ENCODE results near the gene CHST15. TPM values are rescaled to one million over a fixed set of nuclear protein-coding genes. Genes with fewer than 3 reads are reported as not detected.

CHST15 gene
- total and polyA plus RNA-seq, 4 donors: 2.9 to 16.5 (median 6.4) TPM

- TF ChIP-seq, protein P1, sequence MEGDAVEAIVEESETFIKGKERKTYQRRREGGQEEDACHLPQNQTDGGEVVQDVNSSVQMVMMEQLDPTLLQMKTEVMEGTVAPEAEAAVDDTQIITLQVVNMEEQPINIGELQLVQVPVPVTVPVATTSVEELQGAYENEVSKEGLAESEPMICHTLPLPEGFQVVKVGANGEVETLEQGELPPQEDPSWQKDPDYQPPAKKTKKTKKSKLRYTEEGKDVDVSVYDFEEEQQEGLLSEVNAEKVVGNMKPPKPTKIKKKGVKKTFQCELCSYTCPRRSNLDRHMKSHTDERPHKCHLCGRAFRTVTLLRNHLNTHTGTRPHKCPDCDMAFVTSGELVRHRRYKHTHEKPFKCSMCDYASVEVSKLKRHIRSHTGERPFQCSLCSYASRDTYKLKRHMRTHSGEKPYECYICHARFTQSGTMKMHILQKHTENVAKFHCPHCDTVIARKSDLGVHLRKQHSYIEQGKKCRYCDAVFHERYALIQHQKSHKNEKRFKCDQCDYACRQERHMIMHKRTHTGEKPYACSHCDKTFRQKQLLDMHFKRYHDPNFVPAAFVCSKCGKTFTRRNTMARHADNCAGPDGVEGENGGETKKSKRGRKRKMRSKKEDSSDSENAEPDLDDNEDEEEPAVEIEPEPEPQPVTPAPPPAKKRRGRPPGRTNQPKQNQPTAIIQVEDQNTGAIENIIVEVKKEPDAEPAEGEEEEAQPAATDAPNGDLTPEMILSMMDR (IDR thresholded peaks at IDR 0.05; ENCODE audit: low read depth, low read length, missing input control): no peak
- TF ChIP-seq, protein P2, sequence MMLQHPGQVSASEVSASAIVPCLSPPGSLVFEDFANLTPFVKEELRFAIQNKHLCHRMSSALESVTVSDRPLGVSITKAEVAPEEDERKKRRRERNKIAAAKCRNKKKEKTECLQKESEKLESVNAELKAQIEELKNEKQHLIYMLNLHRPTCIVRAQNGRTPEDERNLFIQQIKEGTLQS (IDR thresholded peaks at IDR 0.05): no peak
- TF ChIP-seq NR2F2 (IDR thresholded peaks at IDR 0.05) (no peak), EGR1 (IDR thresholded peaks at IDR 0.05; ENCODE audit: low read depth in 2 of 2) (no peak), FOXA1 (IDR thresholded peaks at IDR 0.05) (no peak)
Measured at GRCh38 chr10:124134251-124134893, 41.0 kb upstream of the CHST15 start (continued).

DNA sequence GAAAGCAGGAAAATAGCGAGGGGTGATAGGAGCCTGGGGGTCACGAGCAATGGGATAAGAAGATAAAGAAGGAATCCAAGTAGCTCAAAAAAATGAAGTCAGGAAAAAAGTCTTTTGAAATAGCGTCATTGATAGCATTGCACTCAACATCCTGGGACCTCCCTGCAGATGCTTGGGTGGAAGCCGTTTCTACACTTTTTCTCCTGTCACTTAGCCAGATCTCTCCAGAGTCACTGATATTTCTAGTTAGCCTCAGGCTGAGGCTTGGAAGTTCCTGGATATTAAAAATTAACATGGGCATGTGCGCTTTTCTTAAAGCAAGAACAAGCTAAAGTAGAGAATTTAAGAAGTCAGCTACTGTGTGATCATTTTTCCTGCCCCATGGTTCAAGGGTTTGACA lies 39.5 kb upstream of the CHST15 start:
- Histone ChIP-seq H3K9me3 (ENCODE audit: control insufficient read depth in 4 of 4, low read length in 3 of 4) (no peaks in the 10 kb centered on the region), H3K4me1 (ENCODE audit: control insufficient read depth in 4 of 4, insufficient read depth in 4 of 4, low read length in 3 of 4) (no peaks in the 10 kb centered on the region), H3K4me3 (ENCODE audit: low read depth in 1 of 3, low read length in 3 of 3) (no peak overlapping the region), H3K9ac (ENCODE audit: low read depth in 1 of 2, low read length in 2 of 2) (no peak overlapping the region), H3K27ac (ENCODE audit: low read depth in 1 of 2, low read length in 2 of 2) (no peak overlapping the region), H3K36me3 (ENCODE audit: control insufficient read depth in 4 of 4, insufficient read depth in 3 of 4, low read depth in 1 of 4, low read length in 3 of 4) (no peaks in the 10 kb centered on the region), H3K27me3 (ENCODE audit: control insufficient read depth in 4 of 4, insufficient read depth in 4 of 4, low read length in 3 of 4) (no peaks in the 10 kb centered on the region)
- TF ChIP-seq TAF1 (conservative IDR thresholded peaks at IDR 0.05) (no peak), EGR1 (IDR thresholded peaks at IDR 0.05; ENCODE audit: low read depth in 2 of 2) (no peak), HNF4A (conservative IDR thresholded peaks at IDR 0.05) (no peak), GABPA (IDR thresholded peaks at IDR 0.05 in 1 of 2, conservative IDR thresholded peaks at IDR 0.05 in 1 of 2) (no peak), RAD21 (IDR thresholded peaks at IDR 0.05) (no peak), HNF4G (IDR thresholded peaks at IDR 0.05) (no peak), RXRA (IDR thresholded peaks at IDR 0.05) (no peak), FOXA1 (IDR thresholded peaks at IDR 0.05) (no peak), SP1 (IDR thresholded peaks at IDR 0.05) (no peak), YY1 (IDR thresholded peaks at IDR 0.05) (no peak), FOXA2 (IDR thresholded peaks at IDR 0.05) (no peak)
- TF ChIP-seq, protein P3, sequence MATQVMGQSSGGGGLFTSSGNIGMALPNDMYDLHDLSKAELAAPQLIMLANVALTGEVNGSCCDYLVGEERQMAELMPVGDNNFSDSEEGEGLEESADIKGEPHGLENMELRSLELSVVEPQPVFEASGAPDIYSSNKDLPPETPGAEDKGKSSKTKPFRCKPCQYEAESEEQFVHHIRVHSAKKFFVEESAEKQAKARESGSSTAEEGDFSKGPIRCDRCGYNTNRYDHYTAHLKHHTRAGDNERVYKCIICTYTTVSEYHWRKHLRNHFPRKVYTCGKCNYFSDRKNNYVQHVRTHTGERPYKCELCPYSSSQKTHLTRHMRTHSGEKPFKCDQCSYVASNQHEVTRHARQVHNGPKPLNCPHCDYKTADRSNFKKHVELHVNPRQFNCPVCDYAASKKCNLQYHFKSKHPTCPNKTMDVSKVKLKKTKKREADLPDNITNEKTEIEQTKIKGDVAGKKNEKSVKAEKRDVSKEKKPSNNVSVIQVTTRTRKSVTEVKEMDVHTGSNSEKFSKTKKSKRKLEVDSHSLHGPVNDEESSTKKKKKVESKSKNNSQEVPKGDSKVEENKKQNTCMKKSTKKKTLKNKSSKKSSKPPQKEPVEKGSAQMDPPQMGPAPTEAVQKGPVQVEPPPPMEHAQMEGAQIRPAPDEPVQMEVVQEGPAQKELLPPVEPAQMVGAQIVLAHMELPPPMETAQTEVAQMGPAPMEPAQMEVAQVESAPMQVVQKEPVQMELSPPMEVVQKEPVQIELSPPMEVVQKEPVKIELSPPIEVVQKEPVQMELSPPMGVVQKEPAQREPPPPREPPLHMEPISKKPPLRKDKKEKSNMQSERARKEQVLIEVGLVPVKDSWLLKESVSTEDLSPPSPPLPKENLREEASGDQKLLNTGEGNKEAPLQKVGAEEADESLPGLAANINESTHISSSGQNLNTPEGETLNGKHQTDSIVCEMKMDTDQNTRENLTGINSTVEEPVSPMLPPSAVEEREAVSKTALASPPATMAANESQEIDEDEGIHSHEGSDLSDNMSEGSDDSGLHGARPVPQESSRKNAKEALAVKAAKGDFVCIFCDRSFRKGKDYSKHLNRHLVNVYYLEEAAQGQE (IDR thresholded peaks at IDR 0.05): no peak
- TF ChIP-seq, protein P1 (IDR thresholded peaks at IDR 0.05; ENCODE audit: low read depth, low read length, missing input control): no peak
- TF ChIP-seq, protein P4, sequence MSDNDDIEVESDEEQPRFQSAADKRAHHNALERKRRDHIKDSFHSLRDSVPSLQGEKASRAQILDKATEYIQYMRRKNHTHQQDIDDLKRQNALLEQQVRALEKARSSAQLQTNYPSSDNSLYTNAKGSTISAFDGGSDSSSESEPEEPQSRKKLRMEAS (IDR thresholded peaks at IDR 0.05): no peak
- TF ChIP-seq, protein P2 (IDR thresholded peaks at IDR 0.05): no peak
- 71% methylated on average over 5 of the region's 5 CpGs for WGBS
- DNase-seq (ENCODE audit: low spot score): no peak
